LoVo (cell line): ENCODE data around the gene RARG.
"Not testable (repeated sequence)": the region's sequence is repeated elsewhere in the genome, so short reads cannot be mapped to it uniquely, and the experiment has no call there.

ENCODE experiments used
- DNase-seq: peaks from one replicate; pipeline ENCODE4 v3.0.0-alpha.2; 2016; ENCODE audit warnings: low spot score

RARG gene

DNA sequence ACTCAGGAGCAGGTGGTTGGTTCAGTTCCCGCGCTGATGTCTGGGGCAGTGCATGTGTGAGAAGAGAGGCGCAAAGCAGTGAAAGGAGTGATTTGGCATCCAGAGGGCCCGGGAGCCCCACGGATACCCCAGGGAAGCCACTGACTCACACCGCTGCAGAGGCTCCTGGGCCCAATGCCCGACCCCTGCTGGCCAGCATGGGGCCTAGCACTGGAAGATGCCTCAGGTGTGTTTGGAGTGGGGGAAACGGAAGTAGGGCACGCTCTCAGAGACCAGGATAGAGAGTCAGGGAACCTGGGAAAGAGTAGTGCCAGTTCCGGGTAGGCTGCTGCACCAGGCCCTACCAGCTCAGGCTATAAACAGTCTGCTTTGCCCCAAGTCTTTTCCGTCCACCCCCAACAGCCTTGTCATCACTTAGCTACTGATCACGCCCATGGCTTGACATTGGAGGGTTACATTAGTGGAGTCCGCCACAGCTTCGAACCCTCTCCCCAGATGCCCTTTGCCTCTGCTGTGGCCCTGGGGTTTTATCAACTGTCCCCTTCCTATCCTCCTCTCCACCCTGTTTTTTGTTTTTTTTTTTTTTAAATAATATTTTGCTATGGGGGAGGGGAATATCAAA lies 41.8 kb downstream of the RARG start:
- peak; percentile 21 for DNase-seq

DNA sequence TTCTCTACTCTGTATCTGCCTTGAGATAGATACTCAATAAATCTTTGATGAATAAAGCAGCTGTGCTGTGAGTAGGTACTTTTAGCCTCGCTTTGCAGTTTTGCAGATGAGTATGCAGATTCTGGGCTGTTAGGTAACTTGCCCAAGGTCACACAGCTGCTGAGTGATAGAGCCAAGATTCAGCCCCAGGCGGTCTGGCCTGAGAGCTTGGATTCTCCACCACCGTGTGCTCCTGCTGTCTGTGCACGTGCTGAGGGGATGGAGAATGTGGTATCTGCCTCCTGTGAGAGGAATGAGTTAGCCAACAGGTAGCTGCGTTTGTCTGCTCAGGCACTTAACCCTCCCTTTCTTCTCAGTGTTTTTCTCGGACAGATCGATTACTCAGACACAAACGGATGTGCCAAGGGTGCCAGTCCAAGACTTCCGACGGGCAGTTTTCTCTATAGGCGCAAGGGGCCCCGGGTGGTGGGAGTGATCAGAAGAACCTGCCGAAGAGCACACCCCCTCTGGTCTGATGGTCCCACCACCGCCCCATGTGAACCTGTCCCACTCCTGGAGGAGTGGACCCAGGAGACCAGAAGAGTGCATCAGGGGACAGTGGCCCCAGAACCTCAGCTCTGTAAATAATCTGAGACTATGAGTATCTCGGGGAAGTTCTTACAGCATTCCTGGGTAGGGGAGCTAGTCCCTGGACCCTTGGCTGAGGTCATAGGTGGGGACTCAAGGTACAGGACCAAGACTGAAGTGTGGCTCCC lies 44.7 kb downstream of the RARG start:
- DNase-seq: no peak

DNA sequence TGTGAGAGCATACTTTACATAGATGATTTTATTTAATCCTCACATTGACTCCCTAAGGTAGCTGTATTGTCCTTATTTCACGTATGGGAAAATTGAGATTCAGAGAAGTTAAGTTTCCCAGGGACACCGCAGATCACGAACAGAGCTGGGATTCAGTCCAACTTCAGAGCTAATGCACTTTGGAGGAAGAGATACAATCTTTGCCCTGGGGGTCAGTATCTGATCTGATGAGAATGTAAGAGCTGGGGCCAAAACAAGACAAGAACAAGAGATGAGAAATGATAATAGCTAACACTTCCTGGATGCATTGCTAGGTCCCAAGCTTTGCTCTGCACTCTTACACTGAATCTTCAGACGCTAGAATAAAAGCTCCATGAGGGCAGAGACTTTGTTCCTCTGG lies 45.3 kb downstream of the RARG start:
- no peak for DNase-seq

DNA sequence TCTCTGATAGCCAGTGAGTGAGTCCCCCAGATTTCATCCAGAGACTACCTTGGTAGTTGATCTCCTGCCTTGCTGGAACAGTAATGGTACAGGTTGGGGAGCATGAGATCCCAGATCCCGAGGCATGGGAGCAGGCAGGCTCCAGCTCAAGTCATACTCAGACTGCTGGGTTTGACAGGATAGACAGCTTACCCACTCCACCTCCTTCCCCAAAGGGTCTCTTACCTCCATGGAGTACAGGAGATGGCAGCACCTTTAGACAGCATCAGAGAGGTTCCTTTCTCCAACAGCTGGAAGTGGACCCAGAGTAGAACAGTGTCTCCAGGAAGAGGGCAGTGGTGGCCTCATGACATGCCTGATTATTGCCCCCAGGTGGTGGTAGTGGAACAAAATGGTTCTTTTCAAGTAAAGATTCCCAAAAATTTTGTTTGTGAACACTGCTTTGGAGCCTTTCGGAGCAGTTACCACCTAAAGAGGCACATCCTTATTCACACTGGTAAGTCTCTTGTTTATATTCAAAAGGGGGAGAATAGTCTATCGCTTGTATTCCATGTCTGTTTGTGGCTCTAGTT lies 46.3 kb downstream of the RARG start:
- no peak for DNase-seq

DNA sequence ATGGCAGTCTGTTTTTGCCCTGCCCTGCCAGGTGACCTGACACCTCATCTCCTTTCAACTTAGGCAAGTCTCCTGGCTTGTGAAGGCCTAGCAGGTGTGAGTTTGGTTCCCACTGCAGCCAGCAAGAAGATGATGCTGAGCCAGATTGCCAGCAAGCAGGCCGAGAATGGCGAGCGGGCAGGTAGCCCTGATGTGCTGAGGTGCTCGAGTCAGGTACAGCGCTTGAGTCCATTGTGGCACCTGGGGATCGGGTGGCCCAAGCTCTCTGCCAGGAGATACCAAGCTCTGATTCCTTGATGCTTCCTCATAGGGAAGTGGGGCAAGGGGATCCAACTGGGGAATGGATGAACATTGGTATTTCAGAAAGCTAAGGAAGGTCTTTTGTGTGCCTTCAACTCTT lies 47.2 kb downstream of the RARG start:
- no peak for DNase-seq

DNA sequence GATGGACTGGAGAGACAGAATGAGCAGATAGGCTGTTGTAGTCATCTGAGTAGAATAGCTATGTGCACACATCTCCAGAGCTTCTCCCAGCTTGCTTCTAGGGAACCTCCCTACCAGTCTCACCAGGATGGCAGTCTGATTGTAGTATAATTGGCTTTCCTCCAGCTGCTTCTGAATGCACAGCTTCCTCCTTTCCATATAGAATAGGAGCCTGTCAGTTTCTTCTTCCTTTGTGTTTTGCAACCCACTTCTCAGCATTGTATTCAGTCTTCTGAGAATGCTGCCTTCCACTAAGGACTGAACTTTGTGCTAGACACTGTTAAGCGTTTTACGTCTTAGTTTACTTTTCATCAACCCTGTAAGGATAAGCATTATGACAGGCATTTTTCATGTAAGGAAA lies 49.1 kb downstream of the RARG start:
- DNase-seq: no peak

DNA sequence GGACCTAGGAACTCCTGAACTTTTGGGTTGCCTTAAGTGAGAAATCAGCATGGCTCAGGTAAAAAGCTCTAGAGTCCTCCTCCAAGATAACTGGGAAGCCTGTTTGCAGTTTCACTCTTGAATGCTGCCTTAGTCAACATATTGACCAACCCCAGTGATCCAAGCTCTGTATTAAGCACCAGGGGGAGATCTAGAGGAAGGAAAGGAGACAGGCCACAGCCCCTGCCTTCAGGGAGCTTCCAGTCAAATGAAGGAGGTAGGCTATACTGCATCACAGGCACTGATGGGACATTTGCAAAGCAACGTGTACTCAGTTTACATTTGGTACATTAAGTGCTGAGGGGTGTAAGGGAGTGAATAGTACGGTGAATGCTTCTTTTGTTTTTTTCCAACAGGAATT lies 50.1 kb downstream of the RARG start:
- DNase-seq: no peak

DNA sequence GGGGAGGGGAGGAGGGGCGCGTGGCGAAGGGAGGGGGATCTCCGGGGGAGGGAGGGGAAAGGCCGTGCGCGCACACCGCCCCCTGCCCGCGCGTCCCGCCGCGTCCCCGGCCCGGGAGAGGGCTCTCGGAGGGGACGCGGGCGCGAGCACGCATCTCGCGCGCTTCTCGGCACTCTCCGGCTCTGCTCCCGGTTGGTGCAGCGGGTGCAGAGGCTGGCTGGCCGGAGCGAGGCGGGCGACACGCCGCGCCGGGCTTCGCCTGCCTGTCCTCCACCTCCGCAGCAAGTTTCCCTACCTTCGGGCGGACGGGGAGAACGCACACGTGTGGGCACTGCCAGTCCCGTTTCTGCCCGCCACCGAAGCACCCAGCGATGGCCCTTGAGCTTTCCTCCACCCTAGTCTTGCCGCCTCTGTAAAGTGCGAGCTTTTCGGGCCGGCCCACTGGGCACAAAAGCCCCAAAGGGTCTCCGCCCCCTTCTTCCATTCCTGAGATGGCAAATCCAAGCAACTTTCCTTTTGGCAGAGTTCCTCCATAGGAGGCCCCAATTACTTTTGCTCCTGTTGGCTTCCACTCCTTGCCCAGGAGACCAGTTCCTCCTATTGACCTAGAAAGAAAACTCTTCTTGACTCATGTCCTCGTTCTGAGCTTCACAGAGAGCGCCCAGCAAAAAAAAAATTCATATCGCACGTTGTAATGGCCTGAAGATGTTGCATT lies 50.9 kb downstream of the RARG start:
- peak; percentile 78 for DNase-seq

DNA sequence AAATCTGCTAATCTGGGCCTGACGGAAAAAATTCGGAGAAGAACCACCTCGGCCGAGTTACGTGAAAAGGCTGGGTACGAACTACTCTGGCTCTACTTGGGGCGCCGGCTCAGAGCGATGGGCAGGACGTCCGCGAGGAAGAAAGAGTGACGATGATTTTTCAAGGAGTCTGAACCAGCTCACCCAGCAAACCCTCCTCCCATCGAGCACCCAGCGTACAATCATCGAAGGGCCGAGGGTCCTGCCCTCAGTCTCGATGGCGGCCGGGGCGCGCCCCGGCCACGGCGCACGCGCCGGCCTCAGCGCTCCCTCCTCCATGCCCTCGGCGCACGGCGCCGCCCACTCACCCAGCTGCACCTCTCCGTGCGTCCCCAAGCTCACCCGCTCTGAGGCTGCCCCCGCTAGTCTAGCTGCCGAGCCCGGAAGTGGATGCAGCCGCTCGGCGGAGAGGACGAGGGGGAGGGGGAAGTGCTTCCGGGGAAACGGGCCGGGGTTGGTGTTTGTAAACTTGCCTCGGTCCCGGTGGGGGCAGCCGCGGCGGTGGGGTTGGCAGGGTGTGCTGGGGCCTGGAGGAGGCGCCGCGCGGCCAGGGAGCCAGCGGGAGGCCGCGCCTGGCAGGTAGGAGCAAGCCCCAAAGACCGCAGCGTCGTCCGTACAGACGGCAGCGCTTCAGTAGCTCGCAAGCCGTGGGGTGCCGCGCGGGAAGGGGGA lies 51.6 kb downstream of the RARG start, which contains the start of the genes CSAD and ZNF740:
Gene CSAD (minus strand): TSS at position 706 of the 711 bp plus-strand sequence. CDS start 7,455 bp downstream, outside the sequence.
Gene ZNF740 (plus strand): TSS at position 503 of the 711 bp plus-strand sequence. CDS start 1,262 bp downstream, outside the sequence.
- DNase-seq: peak; percentile 100

DNA sequence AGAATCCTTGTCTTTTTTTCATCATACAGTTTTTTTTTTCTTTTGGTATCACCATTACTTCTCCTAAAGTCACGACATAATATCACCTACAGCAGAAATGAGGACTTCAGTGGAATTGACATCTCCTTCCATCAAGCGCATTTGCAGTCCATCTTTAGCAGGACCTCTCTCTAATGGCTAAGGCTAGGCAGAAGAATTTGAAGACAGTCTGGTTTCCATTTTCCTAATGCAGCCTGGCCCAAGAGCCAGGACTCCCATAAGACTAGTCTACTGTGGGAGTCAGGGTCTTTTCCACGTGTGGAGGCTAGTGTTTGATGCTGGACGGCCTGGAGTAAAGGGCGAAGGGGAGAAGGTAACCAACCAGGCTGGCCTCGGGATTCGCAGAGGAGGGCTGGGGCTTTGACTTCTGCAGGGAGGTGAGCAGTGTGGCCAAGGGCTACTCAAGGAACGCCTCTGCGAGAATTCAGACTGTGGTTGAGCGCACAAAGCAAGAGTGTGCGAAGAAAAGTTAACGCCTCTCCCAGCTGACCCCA lies 52.3 kb downstream of the RARG start:
- DNase-seq: no peak

DNA sequence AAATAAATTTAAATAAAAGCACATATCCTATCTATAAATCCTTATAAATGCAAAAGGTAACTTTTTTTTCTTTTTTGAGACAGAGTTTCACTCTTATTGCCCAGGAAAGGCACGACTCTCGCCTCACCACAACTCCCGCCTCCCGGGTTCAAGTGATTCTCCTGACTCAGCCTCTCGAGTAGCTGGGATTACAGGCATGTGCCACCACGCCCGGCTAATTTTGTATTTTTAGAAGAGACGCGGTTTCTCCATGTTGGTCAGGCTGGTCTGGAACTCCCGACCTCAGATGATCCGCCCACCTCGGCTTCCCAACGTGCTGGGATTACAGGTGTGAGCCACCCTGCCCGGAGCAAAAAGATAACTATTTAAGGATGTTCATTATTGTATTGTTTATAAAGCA lies 53.2 kb downstream of the RARG start:
- not testable (repeated sequence) for DNase-seq

DNA sequence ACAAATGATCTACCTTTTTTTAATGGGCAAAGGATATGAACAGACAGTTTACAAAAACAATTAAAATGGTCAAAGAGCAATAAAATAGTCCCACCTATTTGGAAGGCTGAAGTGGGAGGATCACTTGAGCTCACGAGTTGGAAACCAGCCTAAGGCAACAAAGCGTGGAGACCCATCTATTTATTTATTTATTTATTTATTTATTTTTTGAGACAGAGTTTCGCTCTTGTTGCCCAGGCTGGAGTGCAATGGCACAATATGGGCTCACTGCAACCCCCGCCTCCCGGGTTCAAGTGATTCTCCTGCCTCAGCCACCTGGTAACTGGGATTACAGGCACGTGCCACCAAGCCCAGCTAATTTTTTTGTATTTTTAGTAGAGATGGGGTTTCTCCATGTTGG lies 54.6 kb downstream of the RARG start:
- DNase-seq: not testable (repeated sequence)

DNA sequence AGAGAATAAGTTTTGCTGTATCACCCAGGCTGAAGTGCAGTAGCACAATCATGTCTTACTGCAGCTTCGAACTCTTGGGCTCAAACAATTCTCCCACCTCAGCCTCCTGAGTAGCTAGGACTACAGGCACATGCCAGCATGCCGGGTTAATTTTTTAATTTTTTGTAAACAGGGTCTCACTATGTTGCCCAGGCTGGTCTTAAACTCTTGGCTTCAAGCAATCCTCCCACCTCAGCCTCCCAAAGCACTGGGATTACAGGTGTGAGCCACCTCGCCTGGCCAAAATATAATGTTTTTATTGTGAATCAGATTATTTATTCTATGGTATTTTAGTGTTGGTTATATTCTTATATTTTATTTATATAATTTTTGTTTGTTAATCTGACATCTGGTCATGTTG lies 55.3 kb downstream of the RARG start:
- no peak for DNase-seq

DNA sequence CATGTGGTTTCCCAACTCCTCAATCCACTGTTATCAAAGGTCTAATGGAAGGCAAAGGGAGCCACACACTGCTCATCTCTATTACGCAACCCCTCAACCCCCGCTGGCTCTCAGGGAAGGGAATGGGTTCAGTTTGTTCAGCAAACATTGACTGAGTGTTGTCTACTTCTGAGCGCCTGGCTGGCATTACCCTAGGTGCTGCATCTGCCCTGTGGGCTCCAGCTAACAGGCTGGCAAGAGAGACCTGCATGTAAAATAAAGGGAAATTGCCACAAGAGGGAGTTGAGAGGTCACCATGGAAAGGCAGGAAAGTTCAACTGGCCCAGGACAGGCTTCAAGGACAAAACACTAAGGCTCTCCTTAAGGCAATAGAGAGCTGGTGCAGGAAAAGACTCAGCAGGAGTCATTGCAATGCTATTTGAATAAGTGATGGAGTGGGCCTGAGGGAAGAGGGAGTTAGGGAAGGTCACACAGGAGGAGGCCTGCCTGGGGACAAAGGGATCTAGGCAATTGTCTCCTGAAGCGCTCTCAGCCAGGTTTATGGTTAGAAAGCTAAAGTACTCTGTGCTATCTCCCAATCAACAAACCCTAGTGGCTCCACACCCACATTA lies 57.0 kb downstream of the RARG start:
- no peak for DNase-seq

DNA sequence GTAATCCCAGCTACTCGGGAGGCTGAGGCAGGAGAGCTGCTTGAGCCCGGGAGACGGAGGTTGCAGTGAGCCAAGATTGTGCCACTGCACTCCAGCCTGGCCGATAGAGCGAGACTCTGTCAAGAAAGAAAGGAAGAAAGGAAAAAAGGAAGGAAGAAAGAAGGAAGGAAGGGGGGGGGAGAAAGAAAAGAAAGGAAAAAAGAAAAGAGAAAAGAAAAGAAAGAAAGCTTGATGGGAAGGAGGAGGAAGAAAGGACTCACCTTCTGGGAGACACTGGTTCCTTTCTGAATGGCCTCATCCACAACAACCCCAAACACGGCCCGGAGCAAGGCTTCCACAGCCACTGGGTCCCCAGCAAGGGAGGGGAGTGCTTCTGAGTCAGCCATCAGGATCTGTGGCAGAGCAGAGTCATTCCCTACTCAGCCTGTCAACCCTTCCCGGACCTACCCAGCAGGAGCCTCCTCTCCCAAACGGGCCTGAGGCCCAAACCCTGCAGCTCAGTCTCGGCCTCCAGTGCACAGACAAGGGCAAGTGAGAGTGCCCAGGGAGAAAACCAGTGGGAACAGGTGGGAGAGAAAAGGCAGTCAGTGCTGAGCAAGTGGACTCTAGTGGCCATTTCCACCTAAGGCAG lies 58.8 kb downstream of the RARG start:
- DNase-seq: no peak

DNA sequence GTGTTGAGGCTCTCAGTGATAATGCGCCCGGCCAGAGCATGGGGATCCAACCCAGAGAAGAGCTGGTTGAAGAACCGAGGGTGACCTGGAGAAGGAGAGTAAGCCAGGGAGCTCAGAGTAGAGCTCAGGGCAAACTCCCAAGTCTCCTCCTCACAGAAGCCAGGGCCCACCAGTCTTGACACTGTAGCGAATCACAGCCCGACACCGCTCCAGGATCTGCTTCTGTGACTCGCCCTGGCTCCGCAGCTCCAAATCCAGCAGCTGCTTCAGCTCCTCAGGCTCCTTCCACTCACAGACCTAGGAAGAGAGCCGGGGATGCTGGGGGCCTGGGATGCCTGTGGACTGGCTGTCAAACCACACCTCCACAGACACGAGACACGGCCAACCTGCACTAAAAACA lies 59.7 kb downstream of the RARG start:
- no peak for DNase-seq

DNA sequence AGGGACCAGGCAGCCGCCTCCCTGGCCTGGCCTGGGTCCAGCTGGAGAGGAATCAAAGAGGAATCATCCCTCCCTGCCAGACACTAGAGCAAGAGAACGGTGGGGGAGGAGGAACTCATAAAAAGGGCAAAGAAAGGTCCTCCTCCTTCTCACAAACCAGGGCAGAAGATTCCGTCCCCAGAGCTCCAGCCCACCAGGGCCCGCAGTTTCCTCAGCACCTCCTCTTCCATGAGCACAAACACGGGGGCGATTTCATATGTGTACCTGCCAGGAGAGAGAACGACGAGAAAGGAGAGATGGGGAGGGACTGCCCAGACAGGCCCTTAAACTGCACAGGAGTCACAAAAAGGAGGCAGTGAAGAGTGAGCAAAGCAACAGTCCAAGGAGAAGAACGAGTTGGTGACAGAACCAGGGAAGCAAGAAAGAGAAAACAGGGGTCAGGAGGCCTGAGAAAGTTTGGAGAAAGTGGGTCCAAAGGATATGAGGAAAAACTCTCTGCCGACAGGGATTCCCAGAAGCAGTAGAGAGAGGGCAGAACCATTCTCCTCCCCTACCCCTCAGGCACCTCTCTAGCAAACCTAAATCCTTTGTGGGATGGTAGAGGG lies 60.2 kb downstream of the RARG start:
- no peak for DNase-seq

DNA sequence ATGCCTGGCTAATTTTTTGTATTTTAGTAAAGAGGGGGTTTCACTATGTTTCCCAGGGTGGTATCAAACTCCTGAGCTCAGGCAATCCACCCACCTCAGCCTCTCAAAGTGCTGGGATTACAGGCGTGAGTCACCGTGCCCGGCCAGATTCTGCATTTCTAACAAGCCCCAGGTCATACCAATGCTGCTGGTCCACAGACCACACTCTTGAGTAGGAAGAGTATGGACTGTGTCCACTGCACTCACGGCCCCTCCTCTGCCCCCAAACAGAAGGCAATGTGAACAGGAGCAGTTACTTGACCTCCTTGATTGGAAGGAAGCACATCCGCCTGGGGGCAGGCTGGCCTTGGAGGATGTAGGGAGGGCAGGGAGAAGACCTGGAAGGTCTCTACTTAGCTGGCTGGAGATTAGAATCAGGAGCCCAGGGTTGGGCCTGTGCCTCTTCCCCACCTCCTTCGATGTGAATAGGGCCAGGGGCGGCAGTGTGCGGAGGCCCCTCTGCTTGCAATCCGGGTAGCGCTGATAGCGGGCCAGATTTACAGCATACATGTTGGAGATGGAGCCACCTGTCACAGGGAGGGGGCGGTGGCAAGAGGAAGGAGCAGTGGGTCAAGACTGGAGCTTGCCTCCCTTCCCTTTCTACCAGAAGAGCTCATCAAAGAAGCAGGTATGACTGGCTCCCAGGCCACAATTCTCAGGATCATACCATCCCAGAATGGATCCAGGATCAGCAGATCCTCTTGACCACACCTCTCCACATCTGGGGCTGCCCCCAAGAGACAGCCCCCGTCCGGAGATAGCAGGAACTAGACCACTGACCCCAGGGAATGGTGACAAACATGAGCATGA lies 60.9 kb downstream of the RARG start:
- no peak for DNase-seq

DNA sequence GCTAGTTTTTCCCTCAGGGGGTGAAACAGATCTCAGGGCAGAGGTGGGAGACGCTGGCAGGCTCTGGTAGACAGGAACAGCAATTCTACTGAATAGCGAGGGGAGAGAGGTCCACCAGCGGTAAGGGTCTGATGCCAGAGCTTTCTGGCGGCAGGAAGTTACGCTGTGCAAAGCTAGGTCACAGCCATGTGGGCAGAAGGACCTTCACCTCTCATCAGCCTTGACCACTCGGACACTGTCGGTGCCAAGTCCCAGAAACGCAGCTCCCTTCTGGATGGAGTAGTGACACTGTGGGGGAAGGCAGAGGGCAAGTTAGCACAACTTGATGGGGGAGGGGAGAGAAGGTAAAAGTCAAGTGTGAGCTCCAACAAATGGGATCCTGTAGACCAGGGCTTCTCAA lies 61.8 kb downstream of the RARG start:
- DNase-seq: no peak
